Fibroblast of gingiva (primary cell): ENCODE results near the gene CST9.
"Not testable (repeated sequence)": the region's sequence is repeated elsewhere in the genome, so short reads cannot be mapped to it uniquely, and the experiment has no call there.

ENCODE experiments used
- DNase-seq: peaks from one replicate; pipeline ENCODE4 v3.0.0-alpha.2; 2011; ENCODE audit warnings: low read depth

CST9 gene

GRCh38 chr20:23637282-23638221 is 31.8 kb upstream of the CST9 start, which contains the start of gene CST3:
Gene CST3, minus strand, starts transcription at chr20:23637955. Its CDS starts 93 bp downstream, at chr20:23637862.
- peak; percentile 88 for DNase-seq

GRCh38 chr20:23636908-23637281 is 31.2 kb upstream of the CST9 start:
- no peak for DNase-seq

GRCh38 chr20:23636182-23636907 is 30.6 kb upstream of the CST9 start:
- no peak for DNase-seq

- not testable (repeated sequence) for DNase-seq
Measured at GRCh38 chr20:23635768-23636090, 30.0 kb upstream of the CST9 start.

GRCh38 chr20:23634985-23635767 is 29.5 kb upstream of the CST9 start:
- DNase-seq, result peak; percentile 55

GRCh38 chr20:23634044-23634801 is 28.5 kb upstream of the CST9 start:
- DNase-seq, result no peak

- DNase-seq, result no peak
Measured at GRCh38 chr20:23632711-23633573, 27.2 kb upstream of the CST9 start.

- DNase-seq, result no peak
Measured at GRCh38 chr20:23631981-23632710, 26.4 kb upstream of the CST9 start.

GRCh38 chr20:23631226-23631822 is 25.6 kb upstream of the CST9 start:
- DNase-seq, result no peak

- DNase-seq, result no peak
Measured at GRCh38 chr20:23630392-23630849, 24.7 kb upstream of the CST9 start.

GRCh38 chr20:23629542-23630391 is 24.1 kb upstream of the CST9 start:
- no peak for DNase-seq

GRCh38 chr20:23629017-23629541 is 23.4 kb upstream of the CST9 start:
- peak; percentile 54 for DNase-seq

GRCh38 chr20:23628402-23629016 is 22.8 kb upstream of the CST9 start:
- DNase-seq, result no peak

- DNase-seq, result no peak
Measured at GRCh38 chr20:23627501-23627900, 21.8 kb upstream of the CST9 start.

- DNase-seq, result peak; percentile 60
Measured at GRCh38 chr20:23626040-23626620, 20.4 kb upstream of the CST9 start.

GRCh38 chr20:23625236-23625964 is 19.7 kb upstream of the CST9 start:
- DNase-seq, result no peak

GRCh38 chr20:23624324-23624691 is 18.6 kb upstream of the CST9 start:
- DNase-seq, result no peak
